ENCODE results near the gene LRRC27. TPM values are rescaled to one million over a fixed set of nuclear protein-coding genes. Genes with fewer than 3 reads are reported as not detected.

The LRRC27 gene
- total and polyA plus RNA-seq, 2 of the 4 experiments (the other 2 are of a cell fraction) = 3.8 to 5.3 TPM

GRCh38 chr10:132309471-132309865 lies 22.5 kb upstream of the LRRC27 start:
- no peak overlapping the region for H3K4me3 ChIP-seq (ENCODE audit: insufficient read depth, low read depth, low read length)
- ATAC-seq (ENCODE audit: low read depth) (no peak), DNase-seq (no peak)
- H3K4me1 ChIP-seq (ENCODE audit: control insufficient read depth, insufficient read depth, low read length) = peaks cover 5% of the 10 kb centered on the region; the same call in 1 of the 2 replicates
- no peak overlapping the region for H3K56ac ChIP-seq (ENCODE audit: extremely low read depth, insufficient read depth, low read length)
- H3K9me1 ChIP-seq (ENCODE audit: insufficient read depth, low read length) = 0 out of 2 replicates have a peak, but pooled peaks cover 3% of the 10 kb centered on the region
- H3K14ac ChIP-seq (replicated peaks; ENCODE audit: low read depth, low read length) = no peak overlapping the region
- H3K9me3 ChIP-seq (ENCODE audit: control insufficient read depth, insufficient read depth, low read length) = peaks cover 7% of the 10 kb centered on the region
- H4K91ac ChIP-seq (ENCODE audit: insufficient read depth, low read depth, low read length) = no peak overlapping the region
- POLR2A ChIA-PET (ENCODE audit: unreplicated experiment) = no interaction called here
- CTCF ChIA-PET = no interaction called here
- H3K9ac ChIP-seq (ENCODE audit: low read depth, low read length) = no peak overlapping the region
- H3K18ac ChIP-seq (ENCODE audit: low read depth, low read length) = no peak overlapping the region
- H2BK20ac ChIP-seq (ENCODE audit: low read depth, low read length) = no peak overlapping the region
- no peak for TF ChIP-seq RFX5 (IDR thresholded peaks at IDR 0.05; ENCODE audit: low read depth, low read length)
- TF ChIP-seq BHLHE40 (IDR thresholded peaks at IDR 0.05; ENCODE audit: low read depth, low read length) = no peak
- no peak for TF ChIP-seq CEBPB (IDR thresholded peaks at IDR 0.05; ENCODE audit: low read depth, low read length)
- TF ChIP-seq, protein P1, sequence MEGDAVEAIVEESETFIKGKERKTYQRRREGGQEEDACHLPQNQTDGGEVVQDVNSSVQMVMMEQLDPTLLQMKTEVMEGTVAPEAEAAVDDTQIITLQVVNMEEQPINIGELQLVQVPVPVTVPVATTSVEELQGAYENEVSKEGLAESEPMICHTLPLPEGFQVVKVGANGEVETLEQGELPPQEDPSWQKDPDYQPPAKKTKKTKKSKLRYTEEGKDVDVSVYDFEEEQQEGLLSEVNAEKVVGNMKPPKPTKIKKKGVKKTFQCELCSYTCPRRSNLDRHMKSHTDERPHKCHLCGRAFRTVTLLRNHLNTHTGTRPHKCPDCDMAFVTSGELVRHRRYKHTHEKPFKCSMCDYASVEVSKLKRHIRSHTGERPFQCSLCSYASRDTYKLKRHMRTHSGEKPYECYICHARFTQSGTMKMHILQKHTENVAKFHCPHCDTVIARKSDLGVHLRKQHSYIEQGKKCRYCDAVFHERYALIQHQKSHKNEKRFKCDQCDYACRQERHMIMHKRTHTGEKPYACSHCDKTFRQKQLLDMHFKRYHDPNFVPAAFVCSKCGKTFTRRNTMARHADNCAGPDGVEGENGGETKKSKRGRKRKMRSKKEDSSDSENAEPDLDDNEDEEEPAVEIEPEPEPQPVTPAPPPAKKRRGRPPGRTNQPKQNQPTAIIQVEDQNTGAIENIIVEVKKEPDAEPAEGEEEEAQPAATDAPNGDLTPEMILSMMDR (conservative IDR thresholded peaks at IDR 0.05; ENCODE audit: low read depth, low read length) = no peak
- TF ChIP-seq, protein P2, sequence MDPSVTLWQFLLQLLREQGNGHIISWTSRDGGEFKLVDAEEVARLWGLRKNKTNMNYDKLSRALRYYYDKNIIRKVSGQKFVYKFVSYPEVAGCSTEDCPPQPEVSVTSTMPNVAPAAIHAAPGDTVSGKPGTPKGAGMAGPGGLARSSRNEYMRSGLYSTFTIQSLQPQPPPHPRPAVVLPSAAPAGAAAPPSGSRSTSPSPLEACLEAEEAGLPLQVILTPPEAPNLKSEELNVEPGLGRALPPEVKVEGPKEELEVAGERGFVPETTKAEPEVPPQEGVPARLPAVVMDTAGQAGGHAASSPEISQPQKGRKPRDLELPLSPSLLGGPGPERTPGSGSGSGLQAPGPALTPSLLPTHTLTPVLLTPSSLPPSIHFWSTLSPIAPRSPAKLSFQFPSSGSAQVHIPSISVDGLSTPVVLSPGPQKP (IDR thresholded peaks at IDR 0.05; ENCODE audit: borderline replicate concordance, low read depth, low read length) = no peak
- TF ChIP-seq CHD1 (IDR thresholded peaks at IDR 0.05; ENCODE audit: low read depth, low read length) = no peak
- TF ChIP-seq RCOR1 (IDR thresholded peaks at IDR 0.05; ENCODE audit: insufficient replicate concordance, low read length) = no peak
- TF ChIP-seq RAD21 (IDR thresholded peaks at IDR 0.05; ENCODE audit: low read length) = no peak
- TF ChIP-seq MAFK (IDR thresholded peaks at IDR 0.05; ENCODE audit: low read depth, low read length) = no peak
- no peak for TF ChIP-seq MAZ (IDR thresholded peaks at IDR 0.05; ENCODE audit: borderline replicate concordance, low read depth, low read length)
- TF ChIP-seq, protein P3, sequence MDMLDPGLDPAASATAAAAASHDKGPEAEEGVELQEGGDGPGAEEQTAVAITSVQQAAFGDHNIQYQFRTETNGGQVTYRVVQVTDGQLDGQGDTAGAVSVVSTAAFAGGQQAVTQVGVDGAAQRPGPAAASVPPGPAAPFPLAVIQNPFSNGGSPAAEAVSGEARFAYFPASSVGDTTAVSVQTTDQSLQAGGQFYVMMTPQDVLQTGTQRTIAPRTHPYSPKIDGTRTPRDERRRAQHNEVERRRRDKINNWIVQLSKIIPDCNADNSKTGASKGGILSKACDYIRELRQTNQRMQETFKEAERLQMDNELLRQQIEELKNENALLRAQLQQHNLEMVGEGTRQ (IDR thresholded peaks at IDR 0.05; ENCODE audit: low read depth, low read length) = no peak
- dilution Hi-C loops (cut with HindIII; ENCODE audit: low sequenced_read_pairs, unreplicated experiment) (no loop called here), intact Hi-C loops (cut with micrococcal nuclease) (loop anchor here (5.0 kb wide), 1 partner anchor 37 kb away; no protein-coding TSS in a partner anchor), in situ Hi-C loops (cut with MboI; ENCODE audit: low sequenced_read_pairs) (no loop called here)
- WGBS, 2 experiments (ENCODE audit: extremely low coverage in 2 of 2, insufficient read length in 1 of 2) = 80% methylated on average over 4 of the region's 12 CpGs; no CpG with 5 or more reads in 1 of the 2 experiments
- no peaks in the 10 kb centered on the region for H3K36me3 ChIP-seq (ENCODE audit: control insufficient read depth, insufficient read depth, low read length)
- H4K8ac ChIP-seq (ENCODE audit: low read depth in 2 of 2, low read length in 2 of 2) = no peak overlapping the region
- peaks cover 21% of the 10 kb centered on the region; the same call in 1 of the 2 replicates for H3K27me3 ChIP-seq (ENCODE audit: control insufficient read depth, insufficient read depth, low read length)
- H2BK15ac ChIP-seq (ENCODE audit: low read depth, low read length) = no peak overlapping the region
- no peak overlapping the region for H2AFZ ChIP-seq (replicated peaks; ENCODE audit: low read length, poor library complexity)
- no peak overlapping the region for H4K5ac ChIP-seq (ENCODE audit: low read depth, low read length)
- no peak overlapping the region for H3K23ac ChIP-seq (ENCODE audit: low read depth, low read length)
- no peak overlapping the region for H3K27ac ChIP-seq (ENCODE audit: insufficient read depth, low read length)
- no peaks in the 10 kb centered on the region for H4K20me1 ChIP-seq (ENCODE audit: insufficient read depth, low read length)
- H2AK5ac ChIP-seq (ENCODE audit: low read depth, low read length) = 0 out of 2 replicates have a peak overlapping the region, but pooled peaks have one; percentile 14
- H2BK5ac ChIP-seq (ENCODE audit: low read depth, low read length, poor library complexity, severe bottlenecking) = no peak overlapping the region
- no peak overlapping the region for H3K4me2 ChIP-seq (ENCODE audit: low read depth, low read length)
- no TSS peak for BruUV-seq (replicated peaks)
- H2AK9ac ChIP-seq (replicated peaks; ENCODE audit: low read depth, low read length, poor library complexity) = no peak overlapping the region
- H3K4ac ChIP-seq (ENCODE audit: low read depth, low read length) = no peak overlapping the region
- no peak overlapping the region for H2BK120ac ChIP-seq (ENCODE audit: low read depth, low read length)
- no peaks in the 10 kb centered on the region for H3K79me1 ChIP-seq (ENCODE audit: low read depth in 1 of 2, low read length in 2 of 2)
